Measurements from ENCODE around the gene RORB. TPM values are rescaled to one million over a fixed set of nuclear protein-coding genes. Genes with fewer than 3 reads are reported as not detected.

RORB gene
- total RNA-seq, 4 donors from 2014 or later, result 0.04 to 0.19 (median 0.14) TPM

DNA sequence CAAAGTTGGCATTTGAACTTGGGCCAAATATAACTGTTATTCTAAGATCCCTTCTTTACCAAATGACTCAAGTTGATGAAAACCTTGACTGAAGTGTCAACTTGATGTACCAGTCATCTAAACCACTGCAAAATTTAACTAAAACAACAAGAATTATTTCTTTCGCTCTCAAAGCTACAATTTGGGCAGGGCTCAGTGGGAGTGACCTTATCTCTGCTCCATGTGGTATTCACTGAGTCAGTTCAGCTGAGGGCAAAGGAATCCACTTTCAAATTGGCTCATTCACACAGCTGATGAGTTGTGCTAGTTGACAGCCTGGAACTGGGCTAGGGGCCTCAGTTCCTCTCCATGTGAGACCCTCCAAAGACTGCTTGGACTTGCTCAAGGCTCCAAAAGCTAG is 166.3 kb downstream of the RORB start:
- no peak overlapping the region for H3K4me3 ChIP-seq (ENCODE audit: low read depth, poor library complexity, severe bottlenecking)
- intact Hi-C loops (cut with DNase I; ENCODE audit: low total_unique reads), result no loop called here
- 81 to 100% methylated on average over 1 of the region's 1 CpG for WGBS, 2 donors
- no peak for DNase-seq (ENCODE audit: low spot score in 2 of 2)
- TF ChIP-seq POLR2A (IDR thresholded peaks at IDR 0.05), result no peak
- TF ChIP-seq, protein P1, sequence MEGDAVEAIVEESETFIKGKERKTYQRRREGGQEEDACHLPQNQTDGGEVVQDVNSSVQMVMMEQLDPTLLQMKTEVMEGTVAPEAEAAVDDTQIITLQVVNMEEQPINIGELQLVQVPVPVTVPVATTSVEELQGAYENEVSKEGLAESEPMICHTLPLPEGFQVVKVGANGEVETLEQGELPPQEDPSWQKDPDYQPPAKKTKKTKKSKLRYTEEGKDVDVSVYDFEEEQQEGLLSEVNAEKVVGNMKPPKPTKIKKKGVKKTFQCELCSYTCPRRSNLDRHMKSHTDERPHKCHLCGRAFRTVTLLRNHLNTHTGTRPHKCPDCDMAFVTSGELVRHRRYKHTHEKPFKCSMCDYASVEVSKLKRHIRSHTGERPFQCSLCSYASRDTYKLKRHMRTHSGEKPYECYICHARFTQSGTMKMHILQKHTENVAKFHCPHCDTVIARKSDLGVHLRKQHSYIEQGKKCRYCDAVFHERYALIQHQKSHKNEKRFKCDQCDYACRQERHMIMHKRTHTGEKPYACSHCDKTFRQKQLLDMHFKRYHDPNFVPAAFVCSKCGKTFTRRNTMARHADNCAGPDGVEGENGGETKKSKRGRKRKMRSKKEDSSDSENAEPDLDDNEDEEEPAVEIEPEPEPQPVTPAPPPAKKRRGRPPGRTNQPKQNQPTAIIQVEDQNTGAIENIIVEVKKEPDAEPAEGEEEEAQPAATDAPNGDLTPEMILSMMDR (IDR thresholded peaks at IDR 0.05), result no peak

DNA sequence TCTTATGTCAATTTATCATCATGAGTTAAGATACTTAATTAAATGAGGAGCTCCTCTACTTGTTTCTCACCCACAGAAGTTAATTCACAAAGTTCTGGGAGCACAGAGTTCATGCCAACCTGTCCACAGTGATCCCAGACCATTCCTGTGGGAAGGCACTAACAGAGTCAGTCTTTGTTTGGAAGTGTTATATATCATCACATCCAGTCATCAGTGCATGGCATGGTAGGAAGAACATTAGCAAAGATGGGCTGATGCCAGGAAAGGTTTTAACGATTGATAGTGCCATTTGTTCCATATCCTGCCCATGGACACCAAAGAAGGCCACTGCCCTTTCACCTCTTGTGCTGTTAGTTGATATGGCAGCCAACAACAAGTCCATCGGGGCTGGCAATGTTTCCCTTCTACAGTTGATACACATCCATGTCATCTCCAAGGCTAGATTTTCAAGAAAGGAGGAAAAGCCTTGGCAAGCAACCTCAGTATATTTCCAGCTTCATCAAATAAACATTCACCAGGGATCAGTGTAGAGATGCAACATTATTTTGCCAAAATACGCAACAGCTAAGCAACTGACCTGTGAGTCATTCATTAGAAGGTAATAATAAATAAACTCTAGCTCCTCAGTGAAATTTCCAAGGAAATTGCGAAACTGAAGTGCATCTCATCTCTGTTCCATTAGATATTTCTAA is 169.6 kb downstream of the RORB start:
- intact Hi-C loops (cut with DNase I; ENCODE audit: low total_unique reads), result no loop called here
- no peak for DNase-seq (ENCODE audit: low spot score in 2 of 2)
- H3K4me3 ChIP-seq (ENCODE audit: low read depth, poor library complexity, severe bottlenecking), result no peak overlapping the region
- TF ChIP-seq POLR2A (IDR thresholded peaks at IDR 0.05), result no peak
- TF ChIP-seq, protein P1 (IDR thresholded peaks at IDR 0.05), result no peak
- WGBS, 2 donors, result 69 to 76% methylated on average over 4 of the region's 4 CpGs

DNA sequence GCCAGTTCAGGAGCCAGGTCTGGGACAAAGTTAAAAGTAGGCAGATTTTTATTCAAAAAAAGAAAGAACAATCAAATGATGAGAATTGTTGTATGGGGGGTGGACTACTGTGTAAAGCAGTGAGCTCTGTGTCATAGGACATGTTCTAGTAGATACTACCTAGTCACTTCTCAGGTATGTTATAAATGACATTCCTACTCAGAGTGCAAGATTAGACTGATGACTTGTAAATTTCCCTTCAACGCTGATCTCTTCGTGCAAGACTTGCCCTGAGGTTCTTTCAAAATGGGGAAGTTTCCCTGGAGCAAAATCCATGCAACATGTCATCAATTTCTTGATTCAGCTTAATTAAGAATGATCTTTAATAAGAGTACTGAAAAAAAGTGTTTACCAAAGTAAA is 175.1 kb downstream of the RORB start:
- intact Hi-C loops (cut with DNase I; ENCODE audit: low total_unique reads), result no loop called here
- 53 to 62% methylated on average over 2 of the region's 2 CpGs for WGBS, 2 donors
- TF ChIP-seq, protein P1 (IDR thresholded peaks at IDR 0.05), result no peak
- no peak for TF ChIP-seq POLR2A (IDR thresholded peaks at IDR 0.05)
- no peak overlapping the region for H3K4me3 ChIP-seq (ENCODE audit: low read depth, poor library complexity, severe bottlenecking)
- no peak for DNase-seq (ENCODE audit: low spot score in 2 of 2)

DNA sequence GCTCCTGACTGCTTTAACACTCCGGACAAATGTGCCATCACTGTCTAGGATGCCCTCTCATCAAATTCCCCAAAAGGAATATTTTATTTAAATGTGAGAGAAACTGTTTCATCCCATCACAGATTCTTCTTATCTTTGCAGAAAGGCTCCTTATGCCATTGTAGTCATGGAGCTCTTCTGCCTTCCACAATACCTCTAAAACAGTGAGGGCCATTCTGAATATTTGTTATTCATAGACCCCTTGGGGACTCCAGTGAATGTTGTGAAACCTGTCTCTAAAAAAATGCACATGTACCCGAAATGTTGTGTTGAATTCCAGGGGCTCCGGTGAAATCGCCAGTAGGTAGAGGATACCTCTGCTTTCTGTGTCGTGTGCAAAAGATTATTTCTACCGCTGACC is 176.9 kb downstream of the RORB start:
- intact Hi-C loops (cut with DNase I; ENCODE audit: low total_unique reads), result no loop called here
- H3K4me3 ChIP-seq (ENCODE audit: low read depth, poor library complexity, severe bottlenecking), result no peak overlapping the region
- DNase-seq (ENCODE audit: low spot score in 2 of 2), result no peak
- TF ChIP-seq POLR2A (IDR thresholded peaks at IDR 0.05), result no peak
- TF ChIP-seq, protein P1 (IDR thresholded peaks at IDR 0.05), result no peak
- 84 to 88% methylated on average over 6 of the region's 6 CpGs for WGBS, 2 donors

DNA sequence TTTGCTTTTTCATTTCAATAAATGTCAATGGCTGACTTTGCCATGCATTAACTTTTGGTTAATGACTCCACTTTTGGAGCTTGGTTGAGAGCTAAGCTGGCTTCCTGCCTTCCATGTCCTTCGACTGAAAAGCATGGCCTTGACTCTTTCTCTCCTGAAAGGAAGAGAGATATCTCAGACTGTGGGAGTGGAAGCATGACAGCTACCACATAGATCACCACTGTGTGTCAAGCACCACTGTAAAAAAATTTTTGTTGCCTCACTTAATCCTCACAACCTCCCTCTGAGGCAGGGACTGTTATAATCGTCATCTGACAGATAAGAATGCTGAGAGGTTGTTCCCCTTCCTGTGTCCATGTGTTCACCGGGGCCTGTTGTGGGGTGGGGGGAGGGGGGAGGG is 184.8 kb downstream of the RORB start:
- no peak for TF ChIP-seq POLR2A (IDR thresholded peaks at IDR 0.05)
- TF ChIP-seq, protein P1 (IDR thresholded peaks at IDR 0.05), result no peak
- WGBS, 2 donors, result 24 to 30% methylated on average over 3 of the region's 3 CpGs
- DNase-seq (ENCODE audit: low spot score in 2 of 2), result no peak
- no peak overlapping the region for H3K4me3 ChIP-seq (ENCODE audit: low read depth, poor library complexity, severe bottlenecking)
- intact Hi-C loops (cut with DNase I; ENCODE audit: low total_unique reads), result no loop called here

DNA sequence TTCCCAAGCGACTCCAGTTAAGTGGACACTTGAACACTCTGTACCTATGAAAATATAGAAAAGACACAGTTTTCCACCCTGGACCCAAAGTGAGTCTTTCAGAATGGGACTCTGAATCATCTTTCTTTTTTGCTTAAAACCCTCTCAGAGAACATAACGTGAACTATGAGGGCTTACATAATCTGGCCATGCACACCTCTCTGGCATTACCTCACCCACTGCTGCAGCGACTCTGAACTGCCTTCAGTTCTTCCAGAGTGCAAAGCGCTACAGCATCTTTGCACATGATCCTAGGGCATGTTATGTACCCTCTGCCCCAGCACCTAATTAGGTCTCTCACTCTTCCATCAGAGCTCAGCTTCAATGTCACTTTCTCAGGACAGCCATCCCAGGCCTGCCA is 186.2 kb downstream of the RORB start:
- WGBS, 2 donors, result 83 to 89% methylated on average over 4 of the region's 4 CpGs

More for the DNA sequence above, 186.2 kb downstream of the RORB start:
- no peak for TF ChIP-seq POLR2A (IDR thresholded peaks at IDR 0.05)
- TF ChIP-seq, protein P1 (IDR thresholded peaks at IDR 0.05), result no peak
- DNase-seq (ENCODE audit: low spot score in 2 of 2), result no peak
- intact Hi-C loops (cut with DNase I; ENCODE audit: low total_unique reads), result no loop called here
- no peak overlapping the region for H3K4me3 ChIP-seq (ENCODE audit: low read depth, poor library complexity, severe bottlenecking)
